AML-193 (cell line): ENCODE measurements around the gene NACC2.
A peak's percentile ranks its signal among the peaks of the same experiment; 100 is the strongest.

Experiments
- DNase-seq, 2 experiments: peaks; one replicate each; lab custom pipeline; 2025; lab: John Stamatoyannopoulos, UW

Gene NACC2

GRCh38 chr9:136129176-136129575, 34.1 kb upstream of the NACC2 start:
- no peak for DNase-seq

- DNase-seq = no peak
These were observed 33.3 kb upstream of the NACC2 start for GRCh38 chr9:136128436-136128835.

- DNase-seq = no peak
These were observed 32.2 kb upstream of the NACC2 start for GRCh38 chr9:136127313-136127712.

GRCh38 chr9:136124976-136125692, 30.0 kb upstream of the NACC2 start:
- DNase-seq = no peak

- peak; percentile 30 to 43 for DNase-seq
These were observed 27.6 kb upstream of the NACC2 start for GRCh38 chr9:136122425-136123383.

GRCh38 chr9:136121801-136122200, 26.7 kb upstream of the NACC2 start:
- no peak for DNase-seq

GRCh38 chr9:136120438-136120844, 25.4 kb upstream of the NACC2 start:
- DNase-seq = no peak

- no peak for DNase-seq
These were observed 24.8 kb upstream of the NACC2 start for GRCh38 chr9:136119883-136120393.

- no peak for DNase-seq
These were observed 24.2 kb upstream of the NACC2 start for GRCh38 chr9:136119061-136119882.

GRCh38 chr9:136118320-136119060, 23.4 kb upstream of the NACC2 start, which contains the start of gene TMEM250:
Gene TMEM250 (minus strand): TSS chr9:136118875. CDS start chr9:136116900, 1,975 bp downstream.
- DNase-seq = peak; percentile 93 to 95

GRCh38 chr9:136117916-136118319, 22.8 kb upstream of the NACC2 start:
- no peak for DNase-seq

- peak in 1 of 2 experiments; percentile 2 for DNase-seq
These were observed 22.3 kb upstream of the NACC2 start for GRCh38 chr9:136117291-136117915.

GRCh38 chr9:136116360-136117098, 21.4 kb upstream of the NACC2 start:
- no peak for DNase-seq

GRCh38 chr9:136115641-136116359, 20.7 kb upstream of the NACC2 start:
- no peak for DNase-seq

- no peak for DNase-seq
These were observed 20.1 kb upstream of the NACC2 start for GRCh38 chr9:136115206-136115605.

- no peak for DNase-seq
These were observed 19.5 kb upstream of the NACC2 start for GRCh38 chr9:136114610-136115009.

- DNase-seq = no peak
These were observed 17.5 kb upstream of the NACC2 start for GRCh38 chr9:136112541-136112940.

GRCh38 chr9:136111910-136112309, 16.8 kb upstream of the NACC2 start:
- DNase-seq = no peak

GRCh38 chr9:136111190-136111589, 16.1 kb upstream of the NACC2 start:
- no peak for DNase-seq
